AG09309 (cell line): ENCODE data around the gene ZNF341.

Experiments
- DNase-seq: peaks from one replicate; pipeline ENCODE4 v3.0.0-alpha.2; 2010; ENCODE audit warnings: low read depth
- H3K4me3 ChIP-seq: 2 replicates; pipeline ENCODE4 v1.5.1; 2011; ENCODE audit warnings: mild to moderate bottlenecking, low read depth, low read length, moderate library complexity; ENCODE audit not compliant: control insufficient read depth
- TF ChIP-seq, protein P1 (sequence below): IDR thresholded peaks from 2 replicates; pipeline ENCODE4 v1.5.1; 2011; ENCODE audit warnings: mild to moderate bottlenecking, low read depth, low read length, inconsistent platforms; ENCODE audit not compliant: insufficient read depth, control insufficient read depth; ENCODE audit errors: missing control alignments

ZNF341 gene

DNA sequence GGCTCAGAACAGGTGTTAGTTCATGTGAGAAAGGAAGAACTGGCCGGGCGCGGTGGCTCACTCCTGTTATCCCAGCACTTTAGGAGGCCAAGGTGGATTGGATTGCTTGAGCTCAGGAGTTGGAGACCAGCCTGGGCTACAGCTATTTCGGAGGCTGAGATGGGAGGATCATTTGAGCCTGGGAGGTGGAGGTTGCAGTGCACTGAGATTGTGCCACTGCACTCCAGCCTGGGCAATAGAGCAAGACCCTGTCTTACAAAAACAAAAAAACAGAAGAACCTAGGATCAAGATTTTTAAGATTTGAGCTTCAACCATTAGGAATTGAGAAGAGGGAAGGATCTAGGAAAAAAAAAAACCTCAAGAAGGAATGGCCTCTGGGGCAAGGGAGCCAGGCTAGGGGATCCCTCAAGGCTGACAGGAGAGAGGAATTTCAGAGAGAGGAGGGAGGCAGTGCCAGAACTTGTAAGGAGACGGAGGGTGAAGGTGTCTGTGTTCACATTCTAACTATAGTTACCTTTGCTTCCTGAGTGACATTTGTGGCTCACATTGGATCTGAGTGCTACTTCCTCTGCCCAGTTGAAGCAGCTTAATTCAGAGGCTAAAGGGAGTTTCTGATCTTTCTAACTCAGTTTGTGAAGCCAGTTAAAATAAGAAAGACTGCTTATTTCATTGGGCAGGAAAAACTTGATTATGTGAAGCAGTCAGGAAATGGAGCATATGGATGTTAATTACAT is 105.5 kb downstream of the ZNF341 start:
- H3K4me3 ChIP-seq, result no peak overlapping the region
- DNase-seq, result no peak
- TF ChIP-seq, protein P1, sequence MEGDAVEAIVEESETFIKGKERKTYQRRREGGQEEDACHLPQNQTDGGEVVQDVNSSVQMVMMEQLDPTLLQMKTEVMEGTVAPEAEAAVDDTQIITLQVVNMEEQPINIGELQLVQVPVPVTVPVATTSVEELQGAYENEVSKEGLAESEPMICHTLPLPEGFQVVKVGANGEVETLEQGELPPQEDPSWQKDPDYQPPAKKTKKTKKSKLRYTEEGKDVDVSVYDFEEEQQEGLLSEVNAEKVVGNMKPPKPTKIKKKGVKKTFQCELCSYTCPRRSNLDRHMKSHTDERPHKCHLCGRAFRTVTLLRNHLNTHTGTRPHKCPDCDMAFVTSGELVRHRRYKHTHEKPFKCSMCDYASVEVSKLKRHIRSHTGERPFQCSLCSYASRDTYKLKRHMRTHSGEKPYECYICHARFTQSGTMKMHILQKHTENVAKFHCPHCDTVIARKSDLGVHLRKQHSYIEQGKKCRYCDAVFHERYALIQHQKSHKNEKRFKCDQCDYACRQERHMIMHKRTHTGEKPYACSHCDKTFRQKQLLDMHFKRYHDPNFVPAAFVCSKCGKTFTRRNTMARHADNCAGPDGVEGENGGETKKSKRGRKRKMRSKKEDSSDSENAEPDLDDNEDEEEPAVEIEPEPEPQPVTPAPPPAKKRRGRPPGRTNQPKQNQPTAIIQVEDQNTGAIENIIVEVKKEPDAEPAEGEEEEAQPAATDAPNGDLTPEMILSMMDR, result no peak

DNA sequence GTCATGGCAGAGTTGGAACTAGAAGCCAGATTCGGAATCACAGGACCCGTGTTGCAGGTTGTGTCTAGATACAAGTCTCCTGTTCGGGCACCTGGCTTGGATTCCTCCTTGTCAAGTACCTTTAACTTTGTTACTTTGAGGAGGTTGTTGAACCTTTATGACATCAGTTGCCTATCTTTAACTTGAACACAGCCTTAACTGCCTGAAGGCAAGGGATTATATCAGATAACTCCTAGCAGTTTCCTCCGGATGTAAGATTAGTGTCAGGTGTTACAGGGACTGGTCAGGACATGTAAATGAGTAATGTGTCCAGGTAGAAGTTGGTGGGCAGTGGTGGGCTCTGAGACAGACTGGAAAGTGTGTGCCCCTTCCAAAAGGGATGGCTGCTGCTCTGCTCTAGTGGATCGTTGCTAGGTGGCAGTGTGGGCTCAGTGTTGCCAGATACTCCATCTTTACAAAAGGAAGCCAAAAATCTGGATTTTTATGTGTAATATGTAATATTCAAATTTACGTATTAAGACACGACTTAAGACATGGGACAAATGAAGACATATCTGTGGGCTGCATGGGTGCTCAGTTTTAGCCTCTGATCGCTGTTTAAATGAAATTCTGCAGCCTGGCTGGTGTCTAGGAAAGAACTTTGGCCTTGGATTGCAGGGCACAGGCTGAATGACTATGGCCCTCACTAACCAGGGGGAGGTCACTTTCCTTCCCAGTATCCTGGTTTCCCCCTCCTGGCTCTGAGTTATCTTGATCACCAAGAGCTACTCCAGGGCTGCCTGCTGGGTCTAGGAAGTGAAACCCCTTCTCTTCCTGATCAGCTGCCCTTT is 106.5 kb downstream of the ZNF341 start:
- TF ChIP-seq, protein P1, result no peak
- H3K4me3 ChIP-seq, result no peak overlapping the region
- DNase-seq, result no peak

DNA sequence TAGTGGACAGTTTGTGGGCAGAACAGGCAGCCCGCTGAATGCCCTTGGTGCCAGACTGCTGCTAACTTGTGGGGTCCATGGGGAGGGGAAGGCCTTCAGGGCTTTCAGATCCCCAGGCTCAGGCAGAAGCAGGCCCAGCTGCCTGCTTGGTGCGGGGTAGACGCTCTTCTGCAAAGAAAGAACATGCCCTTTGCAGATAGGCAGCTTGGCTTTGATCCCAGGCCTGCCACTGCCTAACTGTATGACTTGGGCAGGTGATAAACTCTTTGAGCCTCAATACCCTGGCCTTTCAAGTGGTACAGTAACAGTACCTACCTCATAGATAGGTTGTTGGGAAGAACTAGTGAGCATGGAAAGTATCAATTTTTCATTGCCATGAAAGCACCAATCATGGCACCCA is 107.8 kb downstream of the ZNF341 start:
- TF ChIP-seq, protein P1, result no peak
- no peak for DNase-seq
- no peak overlapping the region for H3K4me3 ChIP-seq

DNA sequence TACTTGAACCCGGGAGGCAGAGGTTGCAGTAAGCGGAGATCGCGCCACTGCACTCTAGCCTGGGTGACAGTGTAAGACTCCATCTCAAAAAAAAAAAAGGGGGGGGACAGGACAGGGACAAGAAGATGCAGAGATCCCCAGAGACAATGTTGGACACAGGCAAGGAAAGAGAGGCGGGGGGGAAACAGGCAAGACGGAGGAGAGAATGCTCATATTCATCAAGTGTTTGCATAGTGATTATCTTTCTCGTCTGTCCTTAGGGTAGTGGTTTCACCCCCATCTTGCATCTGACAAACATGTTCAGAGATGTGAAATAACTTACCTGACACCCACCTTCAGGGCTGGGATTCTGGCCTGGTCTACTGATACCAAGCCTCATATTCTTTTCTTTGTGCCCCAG is 108.4 kb downstream of the ZNF341 start:
- no peak for DNase-seq
- H3K4me3 ChIP-seq, result no peak overlapping the region
- TF ChIP-seq, protein P1, result no peak

DNA sequence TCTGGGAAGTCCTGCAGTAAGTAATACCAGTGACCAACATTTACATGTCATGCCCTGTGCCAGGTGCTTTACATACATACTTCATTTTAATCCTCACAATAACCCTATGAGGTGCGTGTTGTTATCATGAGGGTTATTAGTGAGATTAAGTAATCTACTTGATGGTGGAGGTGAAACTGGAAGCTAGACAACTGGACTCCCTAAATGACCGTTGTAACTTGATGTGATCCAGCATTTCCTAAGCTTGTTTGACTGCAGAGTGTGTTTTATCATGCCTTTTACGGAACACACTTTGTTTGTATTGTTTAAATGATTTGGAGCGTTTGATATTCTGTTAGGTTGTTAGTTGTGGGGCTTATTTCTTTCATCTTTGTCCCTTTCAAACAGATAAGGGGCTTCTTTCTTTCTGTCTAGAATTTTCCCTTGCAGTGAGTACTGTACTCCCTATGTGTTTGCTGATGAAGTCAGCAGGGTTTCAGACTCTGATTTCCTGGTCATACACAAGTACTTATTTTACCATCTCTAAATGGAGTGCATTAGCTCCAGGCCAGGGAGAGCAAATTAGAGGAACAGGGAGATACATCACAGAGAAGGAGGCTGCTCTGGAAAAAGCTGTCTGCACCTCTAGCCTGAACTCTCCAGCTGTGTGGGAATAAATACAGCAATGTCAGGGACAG is 109.1 kb downstream of the ZNF341 start:
- TF ChIP-seq, protein P1, result no peak
- H3K4me3 ChIP-seq, result no peak overlapping the region
- DNase-seq, result no peak

DNA sequence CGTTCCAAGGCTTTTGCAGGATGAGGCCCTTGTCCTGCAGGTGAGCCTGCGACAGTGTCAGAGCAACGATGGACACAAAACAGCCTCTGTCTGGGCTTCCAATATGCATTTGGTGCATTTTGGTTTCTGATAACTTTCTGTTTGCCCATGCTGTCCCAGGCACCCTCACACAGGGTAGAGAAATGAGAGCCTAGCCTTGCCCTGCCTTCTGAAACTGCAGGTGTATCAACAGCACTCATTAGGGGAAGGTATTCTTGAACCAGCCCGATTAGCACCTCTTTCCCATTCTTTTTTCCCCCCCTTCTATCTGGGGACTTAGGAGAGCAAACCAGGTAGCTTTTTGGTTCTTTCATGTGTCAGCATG is 109.6 kb downstream of the ZNF341 start:
- no peak for DNase-seq
- TF ChIP-seq, protein P1, result no peak
- H3K4me3 ChIP-seq, result no peak overlapping the region
